Gastrocnemius medialis (tissue), 4 donors: Measurements from ENCODE around the gene ABCA6.
"Not testable (repeated sequence)": the region's sequence is repeated elsewhere in the genome, so short reads cannot be mapped to it uniquely, and the experiment has no call there.

Source experiments
- CTCF ChIP-seq, 5 experiments: fragments of 450-650 bp in 3 of 5; fragments of 200-600 bp in 2 of 5; sonication (generic) in 2 of 5; IDR thresholded peaks in 4 of 5; conservative IDR thresholded peaks in 1 of 5; 1 replicate in 4 of 5; 2 replicates in 1 of 5; pipeline ENCODE4 v1.5.1; 2016 to 2019; ENCODE audit warnings: antibody characterized with exemption in 5 of 5, mild to moderate bottlenecking in 3 of 5, moderate library complexity in 3 of 5
- POLR2A ChIP-seq, 2 donors: fragments of 450-650 bp; IDR thresholded peaks; one replicate each; pipeline ENCODE4 v1.6.1; 2017; ENCODE audit warnings: antibody characterized with exemption in 2 of 2, mild to moderate bottlenecking in 2 of 2, moderate library complexity in 2 of 2

- TF ChIP-seq CTCF (IDR thresholded peaks at IDR 0.05 in 4 of 5, conservative IDR thresholded peaks at IDR 0.05 in 1 of 5); POLR2A (IDR thresholded peaks at IDR 0.05): not testable (repeated sequence)
Observed at GRCh38 chr17:69070378-69071232, 71.1 kb downstream of the ABCA6 start.
